HL-60 (cell line): ENCODE data around the gene TMEM100.

Experiments
- DNase-seq, 2 experiments: peaks; one replicate each; pipeline ENCODE4 v3.0.0-alpha.2; 2010 to 2020; ENCODE audit warnings: low read depth in 1 of 2, low spot score in 1 of 2
- H3K27ac ChIP-seq: fragments of 250-450 bp; sonication (Bioruptor Pico); replicated peaks from 2 replicates; pipeline ENCODE4 v1.5.1; 2020; ENCODE audit warnings: mild to moderate bottlenecking, moderate library complexity
- H3K27me3 ChIP-seq: fragments of 250-450 bp; sonication (Bioruptor Pico); 2 replicates; pipeline ENCODE4 v1.5.1; 2021; ENCODE audit warnings: mild to moderate bottlenecking, moderate library complexity; ENCODE audit not compliant: insufficient read depth, poor library complexity, severe bottlenecking
- H3K4me3 ChIP-seq: replicated peaks from 2 replicates; pipeline ENCODE4 v1.5.1; 2011; ENCODE audit warnings: mild to moderate bottlenecking, control low read depth, low read length; ENCODE audit not compliant: insufficient read depth
- CTCF ChIP-seq: IDR thresholded peaks from one replicate; pipeline ENCODE4 v1.5.1; 2011; ENCODE audit warnings: low read length, control low read depth, inconsistent platforms; ENCODE audit not compliant: insufficient read depth
- GABPA ChIP-seq: IDR thresholded peaks from 2 replicates; pipeline ENCODE4 v1.6.1; 2012; ENCODE audit warnings: low read depth
- POLR2AphosphoS5 ChIP-seq: IDR thresholded peaks from 2 replicates; pipeline ENCODE4 v1.6.1; 2012; ENCODE audit warnings: low read depth
- REST ChIP-seq: IDR thresholded peaks from 2 replicates; pipeline ENCODE4 v1.6.1; 2012; ENCODE audit warnings: low read depth; ENCODE audit not compliant: insufficient replicate concordance
- SPI1 ChIP-seq: IDR thresholded peaks from 2 replicates; pipeline ENCODE4 v1.6.1; 2012; ENCODE audit warnings: low read depth, mild to moderate bottlenecking, borderline replicate concordance

TMEM100 gene

DNA sequence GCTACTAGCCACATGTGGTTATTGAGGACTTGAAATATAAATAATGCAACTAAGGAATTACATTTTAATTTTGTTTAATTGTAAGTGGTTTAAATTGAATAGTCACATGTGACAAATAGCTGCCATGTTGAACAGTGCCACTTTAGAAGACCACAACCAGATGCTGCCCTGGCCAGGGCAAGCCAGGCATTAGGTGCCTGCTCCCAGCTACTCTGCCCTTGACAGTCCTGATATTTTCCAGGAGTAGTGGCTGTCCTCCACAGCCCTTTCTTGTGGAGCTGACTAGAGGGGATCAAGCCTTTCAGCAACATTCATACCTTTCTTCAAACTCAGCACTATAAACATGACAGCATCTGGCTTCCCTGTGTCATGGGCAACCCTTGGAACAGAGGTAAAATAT is 31.0 kb downstream of the TMEM100 start:
- TF ChIP-seq CTCF (no peak), GABPA (no peak), POLR2AphosphoS5 (no peak), SPI1 (no peak), REST (no peak)
- no peak overlapping the region for H3K4me3 ChIP-seq
- H3K27me3 ChIP-seq: no peaks in the 10 kb centered on the region
- no peak overlapping the region for H3K27ac ChIP-seq
- no peak for DNase-seq

- peak; percentile 68 for TF ChIP-seq SPI1
- no peak for TF ChIP-seq CTCF
- Histone ChIP-seq H3K27me3 (no peaks in the 10 kb centered on the region), H3K27ac (peak overlapping the region; percentile 4; the same call in 1 of the 2 replicates), H3K4me3 (no peak overlapping the region)
- DNase-seq: peak; percentile 25 to 43
These were observed 32.6 kb downstream of the TMEM100 start for GRCh38 chr17:55690105-55690508.

DNA sequence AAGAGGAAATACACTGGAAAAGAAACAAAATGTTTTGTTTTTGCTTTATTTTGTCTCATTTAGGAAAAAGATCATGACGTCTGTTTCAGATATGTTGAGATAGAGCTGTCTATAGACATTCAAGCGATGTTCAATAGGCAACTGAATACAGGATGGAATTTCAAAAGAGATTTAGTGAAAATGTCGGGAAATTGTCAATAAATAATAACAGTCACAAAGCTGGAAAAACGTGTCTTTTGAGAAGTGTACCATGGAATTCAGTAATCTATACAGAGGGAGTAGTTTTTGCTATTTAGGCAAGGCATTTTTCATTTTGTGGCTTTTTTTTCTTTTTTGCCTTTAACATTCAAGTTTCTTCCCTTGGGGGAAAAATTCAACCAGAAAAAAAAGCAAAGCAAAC is 33.0 kb downstream of the TMEM100 start:
- Histone ChIP-seq H3K27ac (no peak overlapping the region), H3K27me3 (no peaks in the 10 kb centered on the region), H3K4me3 (no peak overlapping the region)
- DNase-seq: no peak
- no peak for TF ChIP-seq SPI1
- no peak for TF ChIP-seq POLR2AphosphoS5
- no peak for TF ChIP-seq CTCF
- no peak for TF ChIP-seq REST
- TF ChIP-seq GABPA: no peak

DNA sequence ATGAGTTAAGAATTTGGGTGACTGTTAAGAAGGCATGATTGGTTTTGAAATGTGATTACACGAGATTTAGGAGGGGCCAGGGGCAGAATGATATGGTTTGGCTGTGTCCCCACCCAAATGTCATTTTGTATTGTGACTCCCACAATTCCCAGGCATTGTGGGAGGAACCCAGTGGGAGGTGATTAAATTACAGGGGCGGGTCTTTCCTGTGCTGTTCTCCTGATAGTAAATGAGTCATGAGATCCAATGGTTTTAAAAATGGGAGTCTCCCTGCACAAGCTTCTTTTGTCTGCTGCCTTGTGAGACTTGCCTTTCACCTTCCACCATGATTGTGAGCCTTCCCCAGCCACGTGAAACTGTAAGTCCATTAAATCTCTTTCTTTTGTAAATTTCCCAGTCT is 34.6 kb downstream of the TMEM100 start:
- no peak overlapping the region for H3K4me3 ChIP-seq
- TF ChIP-seq CTCF (no peak), POLR2AphosphoS5 (no peak), SPI1 (no peak), GABPA (no peak), REST (no peak)
- H3K27ac ChIP-seq: no peak overlapping the region
- no peaks in the 10 kb centered on the region for H3K27me3 ChIP-seq
- no peak for DNase-seq
